Kidney epithelial cell (primary cell): ENCODE results near the gene NOA1. TPM values are rescaled to one million over a fixed set of nuclear protein-coding genes. Genes with fewer than 3 reads are reported as not detected.
"Not testable (repeated sequence)": the region's sequence is repeated elsewhere in the genome, so short reads cannot be mapped to it uniquely, and the experiment has no call there.

Experiments used
- DNase-seq: peaks from one replicate; pipeline ENCODE4 v3.0.0-alpha.2; 2010; ENCODE audit warnings: low read depth
- H3K27me3 ChIP-seq: 2 replicates; pipeline ENCODE4 v1.6.0; 2011; ENCODE audit warnings: low read length; ENCODE audit not compliant: control insufficient read depth, insufficient read depth
- H3K36me3 ChIP-seq: 2 replicates; pipeline ENCODE4 v1.5.1; 2011; ENCODE audit warnings: low read length; ENCODE audit not compliant: control insufficient read depth, insufficient read depth
- H3K4me3 ChIP-seq: 2 replicates; pipeline ENCODE4 v1.5.1; 2011; ENCODE audit warnings: low read depth, mild to moderate bottlenecking, control low read depth, low read length
- CTCF ChIP-seq: IDR thresholded peaks from 2 replicates; pipeline ENCODE4 v1.5.1; 2011; ENCODE audit warnings: mild to moderate bottlenecking, moderate library complexity, low read length, control low read depth, inconsistent platforms; ENCODE audit not compliant: insufficient read depth, poor library complexity, severe bottlenecking
- total RNA-seq: library from RNA; depleted of rRNA; stranded (reverse); fragments of >200 nt; gene quantifications from 2 replicates; pipeline ENCODE4 v1.2.3, GENCODE V29; 2015

NOA1 gene
- total RNA-seq, 1 donor from 2014 or later, result 25.1 TPM

- H3K27me3 ChIP-seq, result no peaks in the 10 kb centered on the region
- H3K4me3 ChIP-seq, result no peak overlapping the region
- TF ChIP-seq CTCF, result no peak
- no peak for DNase-seq
- H3K36me3 ChIP-seq, result peaks cover 3% of the 10 kb centered on the region
These were observed 45.5 kb downstream of the NOA1 start for GRCh38 chr4:56931924-56932323.

- peaks cover 3% of the 10 kb centered on the region for H3K36me3 ChIP-seq
- DNase-seq, result no peak
- H3K27me3 ChIP-seq, result no peaks in the 10 kb centered on the region
- H3K4me3 ChIP-seq, result no peak overlapping the region
- TF ChIP-seq CTCF, result no peak
These were observed 46.8 kb downstream of the NOA1 start for GRCh38 chr4:56930638-56931037.

DNA sequence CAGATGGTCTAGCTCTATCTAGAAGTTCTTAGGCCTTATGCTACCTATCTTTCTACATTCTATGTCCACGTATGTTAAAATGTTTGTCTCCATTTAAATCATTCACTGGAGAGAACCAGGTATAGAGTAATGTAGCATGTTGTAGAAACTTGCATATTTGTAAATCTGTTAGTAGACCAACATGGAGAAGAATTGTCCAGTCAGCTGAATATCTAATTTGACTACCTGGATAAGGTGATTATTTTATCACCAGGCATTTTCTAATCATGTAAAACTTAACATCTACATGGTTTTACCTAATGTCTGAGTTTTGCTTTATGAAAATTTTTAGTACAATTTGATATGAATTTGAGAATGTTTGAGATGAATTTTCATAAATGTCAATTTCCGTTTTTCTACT is 50.2 kb downstream of the NOA1 start:
- TF ChIP-seq CTCF, result no peak
- DNase-seq, result no peak
- H3K36me3 ChIP-seq, result peaks cover 3% of the 10 kb centered on the region
- H3K27me3 ChIP-seq, result no peaks in the 10 kb centered on the region
- H3K4me3 ChIP-seq, result no peak overlapping the region

DNA sequence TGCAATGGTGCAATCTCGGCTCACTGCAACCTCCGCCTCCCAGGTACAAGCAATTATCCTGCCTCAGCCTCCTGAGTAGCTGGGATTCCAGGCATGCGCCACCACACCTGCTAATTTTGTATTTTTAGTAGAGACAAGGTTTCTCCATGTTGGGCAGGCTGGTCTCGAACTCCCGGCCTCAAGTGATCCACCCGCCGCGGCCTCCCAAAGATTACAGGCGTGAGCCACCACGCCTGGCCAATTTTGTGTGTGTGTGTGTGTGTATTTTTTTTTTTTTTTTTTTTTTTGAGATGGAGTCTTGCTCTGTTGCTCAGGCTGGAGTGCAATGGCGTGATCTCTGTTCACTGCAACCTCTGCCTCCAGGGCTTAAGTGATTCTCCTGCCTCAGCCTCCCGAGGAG is 62.4 kb downstream of the NOA1 start:
- H3K27me3 ChIP-seq, DNase-seq, H3K36me3 ChIP-seq, H3K4me3 ChIP-seq: not testable (repeated sequence)

GRCh38 chr4:56914336-56914735 is 63.1 kb downstream of the NOA1 start:
- no peak for DNase-seq
- TF ChIP-seq CTCF, result no peak
- Histone ChIP-seq H3K36me3 (no peaks in the 10 kb centered on the region), H3K27me3 (no peaks in the 10 kb centered on the region), H3K4me3 (no peak overlapping the region)

Other genes starting within 250 kb of the NOA1 start
- gene SPINK2, start 155.9 kb downstream of the NOA1 start, total RNA-seq, result not detected in 2 replicates
- gene REST, start 69.7 kb downstream of the NOA1 start, total RNA-seq, result 40.7 and 46.0 TPM in 2 replicates
- gene POLR2B, start 1.3 kb upstream of the NOA1 start, total RNA-seq, result 84.5 and 124 TPM in 2 replicates
- gene IGFBP7, start 132.8 kb upstream of the NOA1 start, total RNA-seq, result 1,064 and 1,134 TPM in 2 replicates